Measurements from ENCODE around the gene UBE2S. TPM values are rescaled to one million over a fixed set of nuclear protein-coding genes. Genes with fewer than 3 reads are reported as not detected.
"Not testable (repeated sequence)": the region's sequence is repeated elsewhere in the genome, so short reads cannot be mapped to it uniquely, and the experiment has no call there.

Gene UBE2S
- total RNA-seq (2021): 391 and 393 TPM in 2 replicates
- long read RNA-seq, partial matches to known transcripts: 1 of 6 reads
- long read RNA-seq, other reads (novel, unspliced or antisense): 2 of 6 reads

DNA sequence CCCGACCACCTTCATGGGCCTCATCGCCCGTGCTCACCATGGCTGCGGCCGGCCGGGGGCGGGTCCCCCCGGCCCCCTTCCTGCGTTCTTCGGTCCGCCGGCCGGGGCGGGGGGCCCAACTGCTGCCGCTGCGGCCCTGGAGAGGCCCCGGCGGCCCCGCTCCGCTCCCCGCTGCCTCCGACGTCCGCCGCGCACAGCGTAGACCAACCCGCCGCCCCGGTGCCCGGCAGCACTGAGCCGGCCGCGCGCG, at the start of gene UBE2S:
TSS of gene UBE2S (minus strand) at position 239 of the 250 bp plus-strand sequence. CDS start at position 40, 199 bp downstream.
- H3K4me1 Mint-ChIP-seq: peaks cover 18 to 34% of the 10 kb centered on the region in 2 experiments
- H3K9me3 ChIP-seq (ENCODE audit: control insufficient read depth, low read depth, low read length); H3K4me1 ChIP-seq (ENCODE audit: insufficient read depth, low read length); H4K8ac ChIP-seq (replicated peaks; ENCODE audit: insufficient read length, low read depth, low read length); H2BK20ac ChIP-seq (ENCODE audit: low read depth, low read length, poor library complexity, severe bottlenecking); H3K23ac ChIP-seq (ENCODE audit: insufficient read length, low read depth, low read length); H4K20me1 ChIP-seq (ENCODE audit: control insufficient read depth, insufficient read depth, insufficient read length); DNase-seq; H3K27me3 ChIP-seq (ENCODE audit: insufficient read depth, low read length); H3K56ac ChIP-seq (ENCODE audit: insufficient read length, low read depth, low read length); H2AFZ ChIP-seq (ENCODE audit: low read length); H2BK15ac ChIP-seq (ENCODE audit: low read depth, low read length); H3K79me1 ChIP-seq (ENCODE audit: insufficient read depth, low read depth, low read length, poor library complexity, severe bottlenecking); H3K23me2 ChIP-seq (ENCODE audit: insufficient read length, low read depth, low read length, poor library complexity, severe bottlenecking): not testable (repeated sequence)
- peaks cover 26% of the 10 kb centered on the region for H3K27me3 Mint-ChIP-seq (ENCODE audit: low read depth)
- H2BK5ac ChIP-seq (ENCODE audit: insufficient read length, low read length): peak within 1 kb of the TSS; percentile 27
- peak within 1 kb of the TSS; percentile 54; the same call in 1 of the 2 replicates for H3K4ac ChIP-seq (ENCODE audit: low read depth, low read length)
- peaks cover 41 to 50% (median 48%) of the 10 kb centered on the region in 3 experiments for H3K36me3 Mint-ChIP-seq (ENCODE audit: insufficient read depth in 1 of 3, low read depth in 3 of 3)
- H3K18ac ChIP-seq (ENCODE audit: insufficient read length, low read depth, low read length): peak within 1 kb of the TSS; percentile 96
- peak within 1 kb of the TSS; percentile 77 for H3K4me2 ChIP-seq (ENCODE audit: insufficient read depth, insufficient read length, low read length)
- H3K27ac Mint-ChIP-seq: peak within 1 kb of the TSS; percentile 97 to 99 (median 98)
- peak within 1 kb of the TSS; percentile 66 for H3K27ac ChIP-seq (ENCODE audit: insufficient read length, low read depth, low read length)
- H3K79me2 ChIP-seq (ENCODE audit: insufficient read depth, low read length): peaks cover 14% of the 10 kb centered on the region; the same call in 1 of the 2 replicates
- H2BK120ac ChIP-seq (ENCODE audit: low read depth, low read length, poor library complexity, severe bottlenecking): peak within 1 kb of the TSS; percentile 91
- H3K14ac ChIP-seq (ENCODE audit: insufficient read depth, low read length): peak within 1 kb of the TSS; percentile 97
- H2AK5ac ChIP-seq (ENCODE audit: insufficient read length, low read length): peak within 1 kb of the TSS; percentile 26
- H4K5ac ChIP-seq (ENCODE audit: insufficient read length, low read depth, low read length): peak within 1 kb of the TSS; percentile 96
- WGBS (ENCODE audit: extremely low coverage, insufficient read length, low lambda C conversion rate): no CpG with 5 or more reads among the region's 36 CpGs
- peak within 1 kb of the TSS; percentile 73 for H3K9ac ChIP-seq (ENCODE audit: extremely low read depth, insufficient read length, low read length)
- H3K9me3 Mint-ChIP-seq: peaks cover 20 to 21% of the 10 kb centered on the region in 2 experiments
- peak within 1 kb of the TSS; percentile 87 for H4K91ac ChIP-seq (ENCODE audit: insufficient read length, low read depth, low read length)
- peak within 1 kb of the TSS; percentile 88 to 90 for H3K4me3 Mint-ChIP-seq
- H3T11ph ChIP-seq (ENCODE audit: low read length): peak within 1 kb of the TSS; percentile 92
- H2BK12ac ChIP-seq (ENCODE audit: insufficient read length, low read depth, low read length): peak within 1 kb of the TSS; percentile 65
